Esophagus squamous epithelium (tissue), 5 donors: ENCODE results near the gene SH3BP2. TPM values are rescaled to one million over a fixed set of nuclear protein-coding genes. Genes with fewer than 3 reads are reported as not detected.

ENCODE experiments used
- DNase-seq: peaks from one replicate; lab custom pipeline; 2025; lab: John Stamatoyannopoulos, UW
- H3K27ac ChIP-seq, 4 donors: fragments of 200-600 bp; sonication (generic); one replicate each; pipeline ENCODE4 v1.5.1; 2016 to 2019; ENCODE audit warnings: mild to moderate bottlenecking in 1 of 4
- H3K27me3 ChIP-seq, 4 donors: fragments of 200-600 bp; sonication (generic); 1 replicate in 3 of 4; 2 replicates in 1 of 4; pipeline versions ENCODE4 v1.5.1 to v1.6.0; 2017 to 2021; ENCODE audit warnings: antibody characterized with exemption in 1 of 4
- H3K36me3 ChIP-seq, 3 donors: fragments of 200-600 bp; sonication (generic); one replicate each; pipeline ENCODE4 v1.5.1; 2016 to 2019
- H3K4me1 ChIP-seq, 3 donors: fragments of 200-600 bp; sonication (generic); one replicate each; pipeline ENCODE4 v1.5.1; 2017 to 2019
- H3K4me3 ChIP-seq, 4 donors: fragments of 200-600 bp; sonication (generic); 1 replicate in 3 of 4; 2 replicates in 1 of 4; pipeline ENCODE4 v1.5.1; 2016 to 2019; ENCODE audit warnings: mild to moderate bottlenecking in 2 of 4, moderate library complexity in 1 of 4
- H3K9me3 ChIP-seq, 3 donors: fragments of 200-600 bp; sonication (generic); one replicate each; pipeline ENCODE4 v1.5.1; 2016 to 2019
- POLR2A ChIP-seq, 4 donors: fragments of 450-650 bp; IDR thresholded peaks; one replicate each; pipeline ENCODE4 v1.6.1; 2017; ENCODE audit warnings: antibody characterized with exemption in 4 of 4, mild to moderate bottlenecking in 4 of 4, moderate library complexity in 3 of 4
- WGBS, 2 donors: methylation state at CpG; one replicate each; pipeline ENCODE4 v1.1.5; 2018; 5-methylcytosine and 5-hydroxymethylcytosine counted together
- intact Hi-C: fragments of 100-400 bp; cut with DNase I; formaldehyde crosslinking; loops from one replicate; pipeline ENCODE4 v1.15.0; 2022
- total RNA-seq, 4 donors: library from RNA; depleted of rRNA; stranded (reverse); fragments of >200 nt; gene quantifications; one replicate each; pipeline ENCODE4 v1.1.0, GENCODE V29; 2016
- TF ChIP-seq, protein P1 (sequence below), 6 experiments: fragments of 450-650 bp in 4 of 6; fragments of 200-600 bp in 2 of 6; sonication (generic) in 2 of 6; IDR thresholded peaks; one replicate each; pipeline ENCODE4 v1.5.1; 2016 to 2019; ENCODE audit warnings: antibody characterized with exemption in 6 of 6, mild to moderate bottlenecking in 4 of 6, moderate library complexity in 4 of 6
- donor health status: DM: yes; HTN: yes; CAD: no.

SH3BP2 gene
- total RNA-seq, 4 donors from 2014 or later = 13.5 to 36.8 (median 34.0) TPM

DNA sequence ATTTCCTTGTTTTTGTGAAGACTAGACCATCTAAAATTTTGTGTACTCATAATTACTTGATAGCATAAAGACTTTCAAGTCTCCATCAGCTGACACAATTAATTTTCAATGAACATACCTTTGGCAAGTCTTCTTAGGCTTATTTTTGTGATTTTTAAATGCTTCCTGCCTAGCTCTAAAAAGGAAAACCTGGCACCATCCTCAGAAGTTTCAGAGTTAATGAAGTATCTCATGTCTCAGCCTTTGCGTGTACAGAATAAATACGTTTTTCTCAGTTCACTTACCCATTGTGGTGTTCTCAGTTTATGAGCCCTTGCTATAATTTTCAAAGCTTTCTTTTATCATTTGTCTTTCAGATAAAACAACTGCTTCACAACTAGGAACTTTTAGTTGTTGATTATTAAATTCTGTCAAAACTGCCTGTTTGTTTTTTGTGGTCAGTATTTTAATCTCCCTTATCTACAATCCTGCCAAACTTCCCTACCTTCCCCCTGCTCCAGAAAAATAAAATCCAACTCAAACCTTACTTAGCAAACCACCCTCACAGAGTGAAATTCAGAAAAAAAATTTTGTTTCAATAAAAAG, 72.4 kb downstream of the SH3BP2 start:
- intact Hi-C loops = no loop called here
- WGBS, 2 donors = 29 to 53% methylated on average over 2 of the region's 2 CpGs

DNA sequence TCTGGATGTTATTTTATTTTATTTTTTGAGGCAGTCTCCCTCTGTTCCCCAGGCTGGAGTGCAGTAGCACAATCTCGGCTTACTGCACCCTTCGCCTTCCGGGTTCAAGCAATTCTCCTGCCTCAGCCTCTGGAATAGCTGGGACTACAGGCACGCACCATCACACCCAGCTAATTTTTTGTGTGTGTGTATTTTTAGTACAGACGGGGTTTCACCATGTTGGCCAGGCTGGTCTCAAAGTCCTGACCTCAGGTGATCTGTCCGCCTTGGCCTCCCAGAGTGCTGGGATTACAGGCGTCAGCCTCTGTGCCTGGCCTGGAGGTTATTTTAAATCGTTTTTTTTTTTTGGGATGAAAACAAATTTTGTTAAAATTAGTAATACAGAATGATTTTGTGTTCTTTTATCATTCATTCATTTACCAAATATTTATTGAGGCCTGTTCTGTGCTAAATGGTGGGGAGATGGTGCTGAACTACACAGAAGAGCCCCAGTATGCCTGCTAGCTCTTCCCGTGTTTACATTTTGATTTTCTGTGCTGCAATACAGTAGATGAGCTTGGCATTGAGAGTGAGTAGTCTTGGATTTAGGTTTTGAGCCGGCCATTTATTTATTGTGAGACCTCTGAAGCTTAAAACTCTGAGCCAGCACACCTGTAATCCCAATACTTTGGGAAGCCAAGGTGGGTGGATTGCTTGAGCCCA, 73.4 kb downstream of the SH3BP2 start:
- TF ChIP-seq, protein P1, sequence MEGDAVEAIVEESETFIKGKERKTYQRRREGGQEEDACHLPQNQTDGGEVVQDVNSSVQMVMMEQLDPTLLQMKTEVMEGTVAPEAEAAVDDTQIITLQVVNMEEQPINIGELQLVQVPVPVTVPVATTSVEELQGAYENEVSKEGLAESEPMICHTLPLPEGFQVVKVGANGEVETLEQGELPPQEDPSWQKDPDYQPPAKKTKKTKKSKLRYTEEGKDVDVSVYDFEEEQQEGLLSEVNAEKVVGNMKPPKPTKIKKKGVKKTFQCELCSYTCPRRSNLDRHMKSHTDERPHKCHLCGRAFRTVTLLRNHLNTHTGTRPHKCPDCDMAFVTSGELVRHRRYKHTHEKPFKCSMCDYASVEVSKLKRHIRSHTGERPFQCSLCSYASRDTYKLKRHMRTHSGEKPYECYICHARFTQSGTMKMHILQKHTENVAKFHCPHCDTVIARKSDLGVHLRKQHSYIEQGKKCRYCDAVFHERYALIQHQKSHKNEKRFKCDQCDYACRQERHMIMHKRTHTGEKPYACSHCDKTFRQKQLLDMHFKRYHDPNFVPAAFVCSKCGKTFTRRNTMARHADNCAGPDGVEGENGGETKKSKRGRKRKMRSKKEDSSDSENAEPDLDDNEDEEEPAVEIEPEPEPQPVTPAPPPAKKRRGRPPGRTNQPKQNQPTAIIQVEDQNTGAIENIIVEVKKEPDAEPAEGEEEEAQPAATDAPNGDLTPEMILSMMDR (IDR thresholded peaks at IDR 0.05) = no peak
- no peak for TF ChIP-seq POLR2A (IDR thresholded peaks at IDR 0.05)
- no peak for DNase-seq
- Histone ChIP-seq H3K9me3 (no peaks in the 10 kb centered on the region), H3K4me3 (no peak overlapping the region), H3K36me3 (no peaks in the 10 kb centered on the region), H3K27ac (no peak overlapping the region), H3K4me1 (peaks cover 23 to 97% (median 59%) of the 10 kb centered on the region in 3 donors), H3K27me3 (no peaks in the 10 kb centered on the region)
- intact Hi-C loops = no loop called here
- 65 to 77% methylated on average over 9 to 10 of the region's 10 CpGs for WGBS, 2 donors

More for the DNA sequence above, 72.4 kb downstream of the SH3BP2 start:
- DNase-seq = no peak
- TF ChIP-seq POLR2A (IDR thresholded peaks at IDR 0.05) = no peak
- TF ChIP-seq, protein P1 (IDR thresholded peaks at IDR 0.05) = no peak
- Histone ChIP-seq H3K36me3 (no peaks in the 10 kb centered on the region), H3K27ac (peak overlapping the region in 1 of 4 donors; percentile 1), H3K27me3 (no peaks in the 10 kb centered on the region), H3K9me3 (no peaks in the 10 kb centered on the region), H3K4me3 (no peak overlapping the region), H3K4me1 (peaks cover 27 to 100% (median 68%) of the 10 kb centered on the region in 3 donors)

DNA sequence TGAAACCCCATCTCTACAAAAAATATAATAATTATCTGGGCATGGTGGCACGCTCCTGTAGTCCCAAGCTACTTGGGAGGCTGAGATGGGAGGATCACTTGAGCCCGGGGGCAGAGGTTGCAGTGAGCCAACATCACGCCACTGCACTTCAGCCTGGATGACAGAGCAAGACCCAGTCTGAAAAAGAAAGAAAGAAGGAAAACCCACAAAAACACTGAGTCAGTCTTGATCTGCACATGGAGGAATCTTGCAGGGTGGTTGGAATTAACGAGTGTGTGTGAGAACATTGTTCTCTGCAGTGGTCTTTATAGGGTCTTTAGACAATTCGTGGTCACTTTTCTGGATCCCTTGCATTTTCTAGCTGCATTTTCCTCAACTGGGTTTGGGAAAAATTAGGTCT, 74.0 kb downstream of the SH3BP2 start:
- intact Hi-C loops = no loop called here
- H3K27ac ChIP-seq = peak overlapping the region in 2 of 4 donors; percentile 66 to 72

DNA sequence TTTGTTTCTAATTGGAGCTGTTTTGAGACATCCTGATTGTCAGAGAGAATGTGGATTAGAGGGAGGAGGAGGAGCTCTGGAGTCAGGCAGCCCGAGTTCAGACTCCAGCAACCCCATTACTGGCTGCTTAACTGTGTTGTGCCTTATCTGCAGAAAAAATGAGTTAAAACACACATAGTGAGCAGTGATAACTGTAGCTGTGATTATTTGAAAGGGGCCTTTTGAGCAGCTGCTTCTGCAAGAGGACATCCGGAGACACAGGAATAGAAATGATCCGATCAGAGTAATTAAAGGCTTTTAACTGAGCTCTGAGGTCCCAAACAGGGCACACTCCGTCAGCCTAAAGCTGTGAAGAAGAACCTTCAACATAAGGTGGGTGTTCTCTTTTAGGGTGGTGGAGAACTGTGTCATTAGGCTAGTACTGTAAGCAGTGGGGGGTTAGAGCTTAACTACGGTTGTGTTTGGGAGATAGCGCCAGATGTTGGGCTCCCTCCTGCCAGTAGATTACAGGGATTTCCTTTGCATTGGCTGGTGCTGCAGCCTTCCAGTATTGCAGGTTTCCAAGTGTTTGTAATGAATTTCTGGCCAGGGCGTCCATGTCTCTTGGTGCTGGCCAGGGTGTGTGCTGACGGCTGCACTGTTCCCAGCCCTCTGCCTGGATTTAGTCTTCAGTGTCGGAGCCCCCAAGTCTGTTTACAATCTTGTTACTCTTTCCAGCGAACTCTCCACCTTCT, 75.0 kb downstream of the SH3BP2 start:
- Histone ChIP-seq H3K27me3 (no peaks in the 10 kb centered on the region), H3K4me1 (peaks cover 9 to 97% (median 46%) of the 10 kb centered on the region in 3 donors), H3K27ac (peak overlapping the region; percentile 30 to 84 (median 69)), H3K9me3 (no peaks in the 10 kb centered on the region), H3K4me3 (peak overlapping the region in 3 of 4 donors; percentile 9 to 52 (median 22)), H3K36me3 (no peaks in the 10 kb centered on the region)
- TF ChIP-seq, protein P1 (IDR thresholded peaks at IDR 0.05) = no peak
- no peak for TF ChIP-seq POLR2A (IDR thresholded peaks at IDR 0.05)
- DNase-seq = no peak
- intact Hi-C loops = no loop called here
- WGBS, 2 donors = 56 to 68% methylated on average over 10 of the region's 10 CpGs

More for the DNA sequence above, 74.0 kb downstream of the SH3BP2 start:
- TF ChIP-seq, protein P1 (IDR thresholded peaks at IDR 0.05) = no peak
- TF ChIP-seq POLR2A (IDR thresholded peaks at IDR 0.05) = no peak
- H3K36me3 ChIP-seq = no peaks in the 10 kb centered on the region
- H3K9me3 ChIP-seq = no peaks in the 10 kb centered on the region
- peaks cover 18 to 97% (median 55%) of the 10 kb centered on the region in 3 donors for H3K4me1 ChIP-seq
- H3K27me3 ChIP-seq = no peaks in the 10 kb centered on the region
- DNase-seq = no peak
- whole genome bisulfite sequencing, 2 donors = 85 to 87% methylated on average over 5 of the region's 5 CpGs
- H3K4me3 ChIP-seq = no peak overlapping the region
